H1 (cell line): ENCODE data around the gene SYNPR. TPM values are rescaled to one million over a fixed set of nuclear protein-coding genes. Genes with fewer than 3 reads are reported as not detected.

Experiments
- CTCF ChIA-PET: fragments of 300-600 bp; sonication (Branson Sonifier 250); formaldehyde crosslinking; loops from one replicate; lab custom pipeline; 2021; ENCODE audit not compliant: partially characterized antibody; lab: Charles Lee
- POLR2A ChIA-PET: fragments of 300-600 bp; sonication (Branson Sonifier 250); formaldehyde crosslinking; loops from one replicate; lab custom pipeline; 2021; ENCODE audit warnings: inconsistent platforms; ENCODE audit not compliant: partially characterized antibody; lab: Charles Lee
- DNase-seq, 2 experiments: peaks; one replicate each; pipeline versions ENCODE4 v3.0.0 to v3.0.0-alpha.2; 2010 to 2022; ENCODE audit warnings: low spot score in 2 of 2, low read depth in 1 of 2, mixed read lengths in 1 of 2
- FAIRE-seq: peaks from 2 replicates; lab custom pipeline; 2011; peaks lifted over from hg19 to GRCh38; lab: Jason Lieb, UNC
- H2AFZ ChIP-seq: 2 replicates; pipeline ENCODE4 v1.8.1; 2012; ENCODE audit warnings: low read length, inconsistent platforms
- H2AK5ac ChIP-seq: 2 replicates; pipeline ENCODE4 v1.6.1; 2013; ENCODE audit warnings: low read depth, low read length
- H2BK120ac ChIP-seq: replicated peaks from 2 replicates; pipeline ENCODE3; 2013; ENCODE audit warnings: low read depth, low read length, inconsistent platforms
- H2BK12ac ChIP-seq: 2 replicates; pipeline ENCODE4 v1.6.1; 2013; ENCODE audit warnings: low read depth, low read length
- H2BK15ac ChIP-seq: 2 replicates; pipeline ENCODE4 v1.6.1; 2013; ENCODE audit warnings: low read length
- H2BK20ac ChIP-seq: 2 replicates; pipeline ENCODE4 v1.6.1; 2013; ENCODE audit warnings: low read length
- H2BK5ac ChIP-seq: 2 replicates; pipeline ENCODE4 v1.6.1; 2013; ENCODE audit warnings: low read depth, low read length
- H3K14ac ChIP-seq: 2 replicates; pipeline ENCODE4 v1.6.1; 2013; ENCODE audit warnings: inconsistent platforms; ENCODE audit not compliant: insufficient read length
- H3K18ac ChIP-seq: 2 replicates; pipeline ENCODE4 v1.6.1; 2013; ENCODE audit warnings: low read length; ENCODE audit errors: extremely low read depth
- H3K23ac ChIP-seq: 2 replicates; pipeline ENCODE4 v1.6.1; 2013; ENCODE audit warnings: inconsistent platforms; ENCODE audit not compliant: insufficient read length
- H3K23me2 ChIP-seq: 2 replicates; pipeline ENCODE4 v1.6.1; 2013; ENCODE audit warnings: low read depth, low read length
- H3K27ac ChIP-seq: 2 replicates; pipeline ENCODE4 v1.6.1; 2011; ENCODE audit warnings: low read depth, low read length, inconsistent platforms
- H3K27me3 ChIP-seq, 4 experiments: replicated peaks in 1 of 4; 1 replicate in 1 of 4; 2 replicates in 3 of 4; pipeline versions ENCODE4 v1.6.1 to v1.8.1; 2011 to 2013; ENCODE audit warnings: low read length in 3 of 4, mild to moderate bottlenecking in 3 of 4, inconsistent platforms in 2 of 4, mixed read lengths in 2 of 4, moderate library complexity in 1 of 4; ENCODE audit not compliant: control insufficient read depth in 3 of 4, insufficient read depth in 3 of 4; ENCODE audit errors: extremely low read depth in 1 of 4
- H3K36me3 ChIP-seq, 4 experiments: 2 replicates each; pipeline versions ENCODE4 v1.6.1 to v1.8.1; 2011 to 2013; ENCODE audit warnings: mild to moderate bottlenecking in 4 of 4, low read length in 3 of 4, moderate library complexity in 2 of 4, control low read depth in 1 of 4, inconsistent platforms in 1 of 4; ENCODE audit not compliant: insufficient read depth in 4 of 4, control insufficient read depth in 2 of 4
- H3K4ac ChIP-seq: replicated peaks from 2 replicates; pipeline ENCODE3; 2013; ENCODE audit warnings: low read length, low read depth, mixed read lengths, inconsistent platforms; ENCODE audit not compliant: insufficient read length
- H3K4me1 ChIP-seq, 4 experiments: replicated peaks in 1 of 4; 1 replicate in 1 of 4; 2 replicates in 3 of 4; pipeline versions ENCODE4 v1.6.1 to v1.8.1; 2011 to 2013; ENCODE audit warnings: low read length in 3 of 4, inconsistent platforms in 2 of 4, mixed read lengths in 1 of 4; ENCODE audit not compliant: insufficient read depth in 4 of 4, control insufficient read depth in 3 of 4
- H3K4me2 ChIP-seq, 2 experiments: 2 replicates each; pipeline versions ENCODE4 v1.6.1 to v1.8.1; 2011 to 2013; ENCODE audit warnings: low read depth in 2 of 2, low read length in 2 of 2, control low read depth in 1 of 2, inconsistent platforms in 1 of 2, mild to moderate bottlenecking in 1 of 2; ENCODE audit not compliant: insufficient read depth in 1 of 2
- H3K4me3 ChIP-seq, 4 experiments: fragments of 200-600, 300-600 bp in 1 of 4; sonication (generic), shearing (Covaris generic), sonication (Bioruptor Twin) in 1 of 4; 2 replicates each; pipeline versions ENCODE4 v1.5.1 to v1.8.1; 2011 to 2016; ENCODE audit warnings: low read length in 4 of 4, low read depth in 3 of 4, control low read depth in 2 of 4, inconsistent platforms in 2 of 4, mild to moderate bottlenecking in 2 of 4, mixed read lengths in 1 of 4, moderate library complexity in 1 of 4; ENCODE audit not compliant: insufficient read depth in 2 of 4; ENCODE audit errors: extremely low read depth in 1 of 4
- H3K56ac ChIP-seq: replicated peaks from 2 replicates; pipeline ENCODE3; 2013; ENCODE audit warnings: low read depth, mild to moderate bottlenecking, mixed read lengths, low read length, inconsistent platforms; ENCODE audit not compliant: insufficient read length
- H3K79me1 ChIP-seq: 2 replicates; pipeline ENCODE4 v1.6.1; 2013; ENCODE audit warnings: low read depth, low read length, control low read depth
- H3K79me2 ChIP-seq, 2 experiments: 2 replicates each; pipeline versions ENCODE4 v1.6.1 to v1.8.1; 2012 to 2013; ENCODE audit warnings: low read length in 2 of 2, mild to moderate bottlenecking in 2 of 2, inconsistent platforms in 1 of 2; ENCODE audit not compliant: insufficient read depth in 2 of 2, control insufficient read depth in 1 of 2
- H3K9ac ChIP-seq, 4 experiments: replicated peaks in 1 of 4; 1 replicate in 1 of 4; 2 replicates in 3 of 4; pipeline versions ENCODE4 v1.6.1 to v1.8.1; 2011 to 2013; ENCODE audit warnings: low read depth in 3 of 4, low read length in 3 of 4, control low read depth in 2 of 4, mild to moderate bottlenecking in 2 of 4, moderate library complexity in 2 of 4, inconsistent platforms in 1 of 4; ENCODE audit errors: extremely low read depth in 1 of 4
- H3K9me3 ChIP-seq, 2 experiments: 2 replicates each; pipeline versions ENCODE4 v1.6.1 to v1.8.1; 2012 to 2013; ENCODE audit warnings: mild to moderate bottlenecking in 2 of 2, moderate library complexity in 2 of 2, control low read depth in 1 of 2, inconsistent platforms in 1 of 2, low read depth in 1 of 2, low read length in 1 of 2, mixed read lengths in 1 of 2; ENCODE audit not compliant: insufficient read depth in 2 of 2
- H4K20me1 ChIP-seq, 2 experiments: replicated peaks in 1 of 2; 2 replicates each; pipeline versions ENCODE3 to v1.8.1; 2011 to 2013; ENCODE audit warnings: inconsistent platforms in 2 of 2, low read length in 2 of 2, mild to moderate bottlenecking in 1 of 2; ENCODE audit not compliant: insufficient read depth in 2 of 2, control insufficient read depth in 1 of 2
- H4K5ac ChIP-seq: 2 replicates; pipeline ENCODE4 v1.6.1; 2013; ENCODE audit warnings: low read length, low read depth, mixed read lengths, inconsistent platforms; ENCODE audit not compliant: insufficient read length
- H4K8ac ChIP-seq: 2 replicates; pipeline ENCODE4 v1.8.0; 2013; ENCODE audit warnings: mild to moderate bottlenecking, moderate library complexity, low read length, inconsistent platforms; ENCODE audit not compliant: insufficient read depth; ENCODE audit errors: extremely low read depth
- H4K91ac ChIP-seq: replicated peaks from 2 replicates; pipeline ENCODE3; 2013; ENCODE audit warnings: low read length, mixed read lengths, inconsistent platforms; ENCODE audit not compliant: insufficient read length
- BCL11A ChIP-seq, 2 experiments: IDR thresholded peaks; one replicate each; pipeline ENCODE4 v1.6.1; 2011; ENCODE audit warnings: low read depth in 2 of 2, low read length in 2 of 2, mild to moderate bottlenecking in 2 of 2
- CBX8 ChIP-seq: fragments of 300-800, 300-1000 bp; sonication (generic); IDR thresholded peaks from 2 replicates; pipeline ENCODE4 v1.7.1; 2016; ENCODE audit warnings: low read depth, low read length, borderline replicate concordance
- CTBP2 ChIP-seq: IDR thresholded peaks from 2 replicates; pipeline ENCODE4 v1.7.0; 2011; ENCODE audit warnings: borderline replicate concordance, mild to moderate bottlenecking, moderate library complexity, mixed read lengths, low read length; ENCODE audit not compliant: insufficient read depth, insufficient read length
- GTF2F1 ChIP-seq: IDR thresholded peaks from 2 replicates; pipeline ENCODE4 v1.6.1; 2012; ENCODE audit warnings: low read depth, low read length, improper control_type of control experiment, borderline replicate concordance
- POLR2A ChIP-seq, 2 experiments: IDR thresholded peaks; 1 replicate in 1 of 2; 2 replicates in 1 of 2; pipeline ENCODE4 v1.6.1; 2011; ENCODE audit warnings: low read depth in 2 of 2, low read length in 2 of 2, mild to moderate bottlenecking in 2 of 2; ENCODE audit errors: control extremely low read depth in 1 of 2
- SP4 ChIP-seq: IDR thresholded peaks from 2 replicates; pipeline ENCODE4 v1.6.1; 2012; ENCODE audit warnings: low read length, inconsistent platforms
- WGBS, 2 experiments: shearing (Covaris generic) in 1 of 2; methylation state at CpG; one replicate each; pipeline versions ENCODE4 v1.1.6 to v1.1.7; 2013 to 2015; ENCODE audit warnings: low lambda C conversion rate in 2 of 2, mixed read lengths in 2 of 2, inconsistent platforms in 1 of 2, low coverage in 1 of 2, missing lambda C conversion rate in 1 of 2; ENCODE audit not compliant: insufficient replicate concordance in 2 of 2, insufficient coverage in 1 of 2, insufficient read length in 1 of 2; ENCODE audit errors: extremely low coverage in 1 of 2, missing lambda C conversion rate in 1 of 2; 5-methylcytosine and 5-hydroxymethylcytosine counted together
- polyA plus RNA-seq, 7 experiments: library from polyadenylated mRNA; depleted of rRNA in 3 of 7; stranded (reverse) in 5 of 7; unstranded in 2 of 7; fragments of >200 nt in 5 of 7; fragments of 200-250 nt in 2 of 7; gene quantifications; 1 replicate in 5 of 7; 2 replicates in 1 of 7; 4 replicates in 1 of 7; pipeline versions ENCODE4 v1.2.1 to v1.2.3, GENCODE V29; 2011 to 2013; ENCODE audit warnings: missing spikeins in 2 of 7, mixed read lengths in 2 of 7
- total RNA-seq: library from RNA; stranded (reverse); fragmentation: NEBNext Ultra II Directional; extraction: Animal tissue kit (Norgen Biotek cat#: 25700); gene quantifications from 2 replicates; pipeline ENCODE4 v1.2.1, GENCODE V29; 2021

Gene SYNPR
- total and polyA plus RNA-seq, 2 of the 8 experiments (the other 6 are each of a cell fraction or from before 2014, with no cell fraction given): 0.39 to 0.99 TPM

DNA sequence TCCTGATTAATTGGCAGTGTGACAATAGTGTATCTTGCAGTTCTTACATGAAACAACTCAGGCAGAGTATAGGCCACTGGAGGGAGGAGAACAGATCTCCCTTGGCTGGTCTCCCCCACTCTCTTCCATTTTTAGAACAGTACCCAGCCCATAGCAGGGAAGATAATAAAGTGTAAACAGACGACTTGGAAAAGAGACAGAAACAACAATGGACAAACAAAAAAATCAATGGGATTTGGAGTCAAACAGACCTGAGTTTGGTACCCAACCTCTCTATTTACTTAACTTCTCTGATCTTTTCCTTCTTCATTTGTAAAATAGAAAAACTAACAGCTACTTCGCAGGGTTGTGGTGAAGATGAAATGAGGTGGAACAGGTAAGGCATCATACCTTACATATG, 315.7 kb downstream of the SYNPR start:
- Histone ChIP-seq H3K23ac (no peak overlapping the region), H3K23me2 (peaks cover 2% of the 10 kb centered on the region; the same call in 1 of the 2 replicates), H4K20me1 (no peaks in the 10 kb centered on the region), H2AFZ (no peak overlapping the region), H3K4ac (no peak overlapping the region), H3K79me1 (no peaks in the 10 kb centered on the region), H4K91ac (no peak overlapping the region), H3K27me3 (no peaks in the 10 kb centered on the region), H2BK120ac (no peak overlapping the region), H3K27ac (no peak overlapping the region), H3K79me2 (no peaks in the 10 kb centered on the region), H4K5ac (no peak overlapping the region), H2BK12ac (no peak overlapping the region), H2AK5ac (no peak overlapping the region), H3K36me3 (no peaks in the 10 kb centered on the region; a peak in 1 of 8 replicates), H3K14ac (no peak overlapping the region), H3K9me3 (peaks cover 5 to 6% of the 10 kb centered on the region in 2 experiments; a peak in 3 of 4 replicates), H3K4me2 (no peak overlapping the region), H2BK15ac (no peak overlapping the region), H3K4me1 (peaks cover 0 to 8% (median 7%) of the 10 kb centered on the region in 4 experiments; a peak in 4 of 7 replicates), H3K4me3 (no peak overlapping the region), H2BK5ac (no peak overlapping the region), H3K18ac (no peak overlapping the region), H3K9ac (no peak overlapping the region), H2BK20ac (no peak overlapping the region), H3K56ac (no peak overlapping the region), H4K8ac (no peak overlapping the region)
- ChIA-PET POLR2A (no interaction called here), CTCF (interaction anchor here (1.1 to 1.5 kb wide), 2 partner anchors 17 to 244 kb away, joined by 3 to 4 read pairs; no protein-coding TSS in a partner anchor)
- no peak for DNase-seq
- FAIRE-seq: no peak
- 86% methylated on average over 2 of the region's 2 CpGs; no CpG with 5 or more reads in 1 of the 2 experiments for WGBS, 2 experiments
- TF ChIP-seq CTBP2: no peak
- TF ChIP-seq GTF2F1: no peak
- TF ChIP-seq BCL11A (IDR thresholded peaks at IDR 0.05; ENCODE audit: low read depth in 2 of 2, low read length in 2 of 2): no peak
- TF ChIP-seq POLR2A (IDR thresholded peaks at IDR 0.05; ENCODE audit: control extremely low read depth in 1 of 2, low read depth in 2 of 2, low read length in 2 of 2): no peak
- no peak for TF ChIP-seq SP4
- no peak for TF ChIP-seq CBX8
